Measurements from ENCODE around the gene TCF25.
"Not testable (repeated sequence)": the region's sequence is repeated elsewhere in the genome, so short reads cannot be mapped to it uniquely, and the experiment has no call there.

TCF25 gene

DNA sequence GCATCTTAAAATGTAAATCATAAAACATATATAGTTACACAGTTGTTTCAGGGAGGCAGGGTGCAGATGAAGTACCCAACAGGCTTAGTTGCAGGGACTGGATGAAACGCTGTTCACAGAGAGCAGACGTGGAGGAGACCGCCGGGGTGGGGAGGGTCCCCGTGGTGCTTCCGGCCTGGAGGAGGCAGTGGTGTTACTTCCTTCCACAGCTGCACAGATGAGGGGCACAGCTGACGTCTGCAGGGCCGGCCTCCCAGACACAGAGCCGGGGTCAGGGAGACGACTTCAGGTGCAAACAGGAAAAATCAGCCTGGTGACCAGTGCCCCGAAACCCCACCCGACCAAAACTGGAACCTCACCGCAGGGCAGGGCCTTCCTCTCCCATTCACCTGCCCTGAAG lies 28.0 kb upstream of the TCF25 start:
- no peak for FAIRE-seq

DNA sequence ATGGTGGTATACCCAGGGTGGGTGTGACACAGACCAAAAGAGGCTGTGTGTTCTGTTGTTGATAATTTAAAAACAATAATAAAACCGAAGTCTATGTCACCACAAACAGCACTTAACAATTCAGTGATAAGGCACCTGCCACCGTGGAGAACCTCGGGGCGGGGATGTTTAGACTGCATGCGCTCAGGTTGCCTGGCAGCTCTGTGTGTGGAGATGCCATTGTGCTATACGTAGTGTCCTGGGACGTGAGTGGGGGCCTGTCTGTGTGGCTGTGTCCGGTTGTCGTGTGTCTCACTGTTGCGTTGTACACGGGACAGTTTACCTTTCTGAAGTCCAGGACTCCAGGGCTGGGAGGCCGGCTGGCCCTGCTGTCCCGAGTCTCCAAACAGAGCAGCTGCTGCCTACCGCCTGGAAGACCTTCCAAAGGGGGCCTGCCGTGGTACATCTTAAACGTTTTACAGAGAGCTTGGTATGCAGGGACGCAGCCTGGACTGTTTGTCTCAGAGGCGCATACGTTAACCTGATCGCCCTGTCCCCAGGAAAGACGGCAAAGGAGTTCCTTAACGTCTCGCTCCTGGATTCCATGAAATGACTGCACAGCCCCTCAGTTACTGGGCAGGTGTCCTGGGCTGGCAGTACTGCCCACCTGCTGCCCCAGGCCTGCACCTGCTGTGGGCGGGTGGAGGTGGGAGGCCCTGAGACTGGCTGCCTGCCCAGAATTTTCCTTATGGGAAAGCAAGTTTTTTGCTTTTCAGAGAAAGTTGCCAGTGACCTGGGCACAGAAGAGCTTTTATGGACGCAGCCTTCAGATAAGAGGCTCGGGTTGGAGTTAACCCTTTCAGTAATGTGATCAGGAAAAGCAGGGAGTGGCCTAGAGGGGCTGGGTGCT lies 26.1 kb upstream of the TCF25 start:
- no peak for FAIRE-seq

DNA sequence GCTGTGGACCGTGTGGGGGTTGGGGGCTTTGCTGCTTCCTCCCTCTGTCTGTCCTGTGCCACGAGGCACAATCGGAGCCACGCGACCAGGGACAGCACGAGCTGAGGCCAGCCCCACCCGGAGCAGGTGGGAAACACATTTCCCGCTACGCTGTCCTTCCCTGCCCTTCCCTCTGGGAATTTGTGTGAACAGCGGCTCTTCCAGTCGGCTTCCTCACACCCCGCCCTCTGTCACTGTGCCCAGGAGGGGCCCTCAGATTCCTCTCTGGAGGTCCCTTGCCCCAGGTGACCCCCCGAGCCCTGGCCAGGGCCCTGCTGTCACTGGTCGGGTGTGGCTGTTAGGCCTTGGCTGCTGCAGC lies 25.5 kb upstream of the TCF25 start:
- no peak for FAIRE-seq

DNA sequence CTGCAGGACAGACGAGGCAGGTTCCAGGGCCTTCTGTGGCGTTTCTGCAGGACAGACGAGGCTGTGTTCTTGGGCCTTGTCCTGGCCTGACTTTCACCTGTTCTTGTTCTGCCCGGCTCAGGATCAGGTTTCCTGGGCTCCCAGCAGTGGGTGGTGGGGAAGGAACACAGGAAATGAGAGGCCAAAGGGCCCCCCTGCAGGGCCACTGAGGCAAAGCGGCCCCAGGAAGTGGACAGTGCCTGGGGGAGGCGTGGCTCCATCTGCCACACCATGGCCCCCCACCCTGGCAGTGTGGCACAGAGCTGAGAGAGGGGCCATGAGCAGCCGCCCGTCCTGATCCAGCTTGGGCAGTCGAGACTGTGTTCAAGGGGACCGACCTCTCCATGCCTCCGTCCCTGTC lies 24.4 kb upstream of the TCF25 start:
- no peak for FAIRE-seq

DNA sequence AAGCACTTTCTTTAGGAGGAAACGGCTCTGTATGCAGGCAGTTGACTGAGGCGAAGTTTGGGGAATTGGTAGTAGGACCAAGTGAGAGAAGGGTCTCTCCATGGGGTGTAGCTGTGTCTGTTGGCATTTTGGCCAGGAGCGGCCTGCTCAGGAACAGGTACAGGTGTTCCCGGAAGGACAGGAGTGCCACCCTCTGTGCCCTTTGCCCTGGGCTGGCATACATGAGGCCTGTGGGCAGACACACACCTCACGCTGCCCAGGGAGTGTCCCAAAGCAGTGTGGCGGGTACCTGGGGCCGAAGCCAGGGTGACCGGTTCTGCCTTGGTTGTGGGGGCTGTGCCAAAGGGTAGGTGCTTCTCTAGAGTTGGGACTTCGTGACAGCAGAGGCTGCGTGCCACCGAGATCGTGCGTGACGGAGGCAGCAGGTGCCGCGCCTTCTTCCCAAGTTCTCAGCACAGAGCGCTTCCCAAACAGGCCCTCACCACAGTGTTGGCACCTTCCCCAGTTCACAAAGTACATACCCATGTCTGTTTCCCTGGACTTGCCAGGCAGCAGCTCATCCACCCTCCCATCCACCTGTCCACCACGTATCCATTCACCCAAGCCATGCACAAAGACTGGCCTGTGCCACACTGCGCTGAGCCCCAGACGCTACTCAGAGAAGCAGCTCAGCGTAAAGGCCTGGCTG lies 19.9 kb upstream of the TCF25 start:
- FAIRE-seq: no peak

DNA sequence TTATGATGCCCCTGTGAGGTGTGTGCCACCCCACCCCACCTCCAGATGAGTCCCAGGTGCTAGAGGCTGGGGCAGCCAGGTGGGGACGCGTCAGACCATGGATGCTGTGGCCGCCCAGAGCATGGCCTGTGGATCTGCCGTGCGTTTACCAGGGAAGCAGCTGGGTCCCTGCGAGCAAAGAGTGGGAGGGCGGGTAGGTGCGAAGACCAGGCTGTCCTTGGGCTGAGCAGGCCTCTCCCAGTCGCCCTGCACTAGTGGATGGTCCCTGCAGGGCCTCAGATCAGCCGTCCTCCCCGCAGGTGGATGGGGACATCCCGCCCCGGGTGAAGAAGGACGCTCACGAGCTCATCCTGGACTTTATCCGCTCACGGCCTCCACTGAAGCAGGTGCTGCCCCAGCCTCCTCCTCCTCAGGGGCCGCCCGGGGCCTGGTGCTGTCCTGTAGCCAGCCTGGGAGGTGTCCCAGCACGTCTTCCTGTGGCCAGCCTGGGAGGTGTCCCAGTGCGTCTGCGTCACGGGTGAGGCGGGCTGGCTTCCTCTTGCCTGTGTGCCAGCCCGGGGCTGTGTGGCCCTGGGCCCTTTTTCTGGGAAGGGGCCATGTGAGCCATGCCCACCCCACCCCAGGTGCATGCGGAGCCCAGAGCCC lies 18.0 kb upstream of the TCF25 start:
- no peak for FAIRE-seq

DNA sequence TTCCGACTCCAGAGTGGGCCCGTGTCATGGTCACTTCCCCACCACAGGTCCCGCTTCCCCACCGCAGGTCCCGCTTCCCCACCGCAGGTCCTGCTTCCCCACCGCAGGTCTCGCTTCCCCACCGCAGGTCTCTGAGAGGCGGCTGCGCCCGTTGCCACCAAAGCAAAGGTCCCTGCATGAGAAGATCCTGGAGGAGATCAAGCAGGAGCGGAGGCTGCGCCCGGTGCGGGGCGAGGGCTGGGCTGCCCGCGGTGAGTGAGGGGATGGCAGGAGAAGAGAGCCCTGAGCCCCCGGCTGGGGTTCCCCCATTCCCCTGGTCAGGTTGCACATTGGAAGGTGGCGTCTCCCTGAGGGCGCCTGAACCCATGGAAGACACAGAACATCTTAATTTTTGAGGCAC lies 17.4 kb upstream of the TCF25 start:
- no peak for FAIRE-seq

DNA sequence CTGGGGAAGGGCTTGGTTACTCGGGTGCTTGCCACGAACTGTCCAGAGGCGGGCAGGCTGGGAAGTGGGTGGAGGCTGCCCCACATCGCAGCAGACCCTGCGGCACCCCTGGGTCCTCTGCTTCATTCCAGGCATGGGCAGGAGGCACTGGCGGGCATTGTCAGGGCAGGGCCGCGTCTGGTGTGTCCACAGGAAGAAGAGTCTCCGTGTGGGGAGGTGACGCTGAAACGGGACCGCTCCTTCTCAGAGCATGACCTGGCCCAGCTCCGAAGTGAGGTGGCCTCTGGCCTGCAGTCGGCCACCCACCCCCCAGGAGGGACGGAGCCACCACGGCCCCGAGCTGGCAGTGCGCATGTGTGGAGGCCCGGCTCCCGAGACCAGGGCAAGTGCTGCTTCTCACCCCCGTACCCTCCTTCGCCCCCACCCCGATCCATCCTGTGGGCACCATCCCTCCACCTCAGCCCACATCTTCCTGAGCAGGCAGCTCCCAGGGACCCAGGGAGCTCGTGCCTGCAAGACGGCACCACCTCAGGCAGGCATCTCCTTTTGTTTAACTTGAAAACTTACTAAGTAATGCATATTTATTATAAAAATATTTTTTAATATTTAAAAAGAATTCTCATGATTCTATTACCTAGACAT lies 14.3 kb upstream of the TCF25 start:
- no peak for FAIRE-seq

DNA sequence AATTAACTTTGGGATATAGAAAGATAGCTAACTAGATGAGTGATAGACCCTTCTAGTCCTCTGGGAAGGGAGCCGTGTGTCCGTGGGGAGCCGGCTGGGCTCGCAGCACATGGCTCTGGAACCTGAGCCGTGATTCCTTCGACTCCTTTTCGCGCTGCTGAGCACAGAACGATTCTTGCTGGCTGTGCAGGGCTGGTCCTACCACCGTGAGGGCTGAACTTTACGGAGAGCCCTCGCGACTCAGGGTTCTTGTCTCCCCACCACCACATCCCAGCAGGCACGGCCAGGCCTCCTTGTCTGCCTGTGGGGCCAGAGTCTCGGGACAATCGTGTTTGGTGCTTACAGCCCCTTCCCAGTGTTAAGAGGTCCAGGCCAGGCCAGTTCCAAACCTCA lies 13.8 kb upstream of the TCF25 start:
- no peak for FAIRE-seq

DNA sequence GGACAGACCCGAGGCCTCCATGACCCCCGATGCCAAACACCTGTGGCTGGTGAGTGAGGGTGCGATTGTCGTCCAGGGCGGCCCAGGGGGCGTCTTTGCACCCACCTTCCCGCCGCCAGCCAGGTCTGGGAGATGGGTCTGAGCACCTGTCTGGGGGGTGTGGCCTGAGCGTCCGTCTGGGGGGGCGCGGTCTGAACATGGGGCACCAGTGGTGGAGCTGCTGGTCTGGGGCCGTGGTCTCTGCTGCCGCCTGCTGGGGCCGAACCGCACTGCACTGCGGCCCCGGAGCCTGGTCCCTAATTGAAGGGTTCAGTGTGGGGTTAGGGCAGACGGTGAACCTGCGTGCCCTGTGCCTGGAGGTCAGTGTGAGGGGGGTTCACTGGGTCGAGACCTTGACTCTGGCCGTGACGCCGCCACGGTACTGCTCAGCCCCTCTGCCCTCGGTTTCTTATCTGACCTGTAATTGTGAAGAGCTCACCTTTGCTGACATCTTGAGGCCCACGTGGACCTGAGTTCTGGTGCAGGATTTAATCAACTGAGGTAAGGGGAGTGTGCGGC lies 12.6 kb upstream of the TCF25 start:
- FAIRE-seq: no peak

DNA sequence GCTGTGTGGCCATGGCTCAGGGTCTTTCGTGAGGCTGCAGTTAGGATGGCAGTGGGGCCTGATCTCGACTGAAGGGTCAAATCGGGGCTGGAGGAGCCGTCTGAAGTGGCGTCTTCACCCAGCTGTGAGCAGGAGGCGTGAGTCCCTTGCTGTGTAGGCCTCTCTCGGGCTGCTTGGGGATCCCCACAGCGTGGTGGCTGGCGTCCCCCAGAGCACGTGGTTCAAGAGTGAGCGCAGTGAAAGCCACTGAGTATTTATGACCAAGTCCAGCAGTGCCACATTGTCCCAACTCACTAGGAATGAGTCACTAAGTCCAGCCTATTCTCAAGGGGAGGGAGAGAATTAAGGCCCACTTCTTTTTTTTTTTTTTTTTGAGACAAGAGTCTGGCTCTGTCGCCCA lies 11.7 kb upstream of the TCF25 start:
- FAIRE-seq: no peak

DNA sequence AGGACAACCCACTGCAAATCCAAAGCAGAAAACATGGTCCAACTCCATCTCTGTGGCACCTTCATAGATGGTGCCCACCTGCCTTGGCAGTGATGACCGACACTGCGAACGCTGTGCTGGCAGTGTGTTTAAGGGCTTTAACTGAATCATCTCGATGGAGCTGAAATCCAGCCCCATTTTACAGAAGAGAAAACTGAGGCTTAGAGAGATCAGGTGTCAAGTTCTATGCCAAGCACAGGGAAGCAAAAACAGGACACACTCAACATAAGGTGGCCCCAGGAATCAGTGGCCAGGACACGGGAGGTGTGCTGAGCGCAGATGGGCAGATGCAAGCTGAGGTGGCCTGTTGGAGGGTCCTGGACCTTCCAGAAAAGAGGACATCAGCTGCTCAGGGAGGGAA lies 10.7 kb upstream of the TCF25 start:
- FAIRE-seq: no peak

DNA sequence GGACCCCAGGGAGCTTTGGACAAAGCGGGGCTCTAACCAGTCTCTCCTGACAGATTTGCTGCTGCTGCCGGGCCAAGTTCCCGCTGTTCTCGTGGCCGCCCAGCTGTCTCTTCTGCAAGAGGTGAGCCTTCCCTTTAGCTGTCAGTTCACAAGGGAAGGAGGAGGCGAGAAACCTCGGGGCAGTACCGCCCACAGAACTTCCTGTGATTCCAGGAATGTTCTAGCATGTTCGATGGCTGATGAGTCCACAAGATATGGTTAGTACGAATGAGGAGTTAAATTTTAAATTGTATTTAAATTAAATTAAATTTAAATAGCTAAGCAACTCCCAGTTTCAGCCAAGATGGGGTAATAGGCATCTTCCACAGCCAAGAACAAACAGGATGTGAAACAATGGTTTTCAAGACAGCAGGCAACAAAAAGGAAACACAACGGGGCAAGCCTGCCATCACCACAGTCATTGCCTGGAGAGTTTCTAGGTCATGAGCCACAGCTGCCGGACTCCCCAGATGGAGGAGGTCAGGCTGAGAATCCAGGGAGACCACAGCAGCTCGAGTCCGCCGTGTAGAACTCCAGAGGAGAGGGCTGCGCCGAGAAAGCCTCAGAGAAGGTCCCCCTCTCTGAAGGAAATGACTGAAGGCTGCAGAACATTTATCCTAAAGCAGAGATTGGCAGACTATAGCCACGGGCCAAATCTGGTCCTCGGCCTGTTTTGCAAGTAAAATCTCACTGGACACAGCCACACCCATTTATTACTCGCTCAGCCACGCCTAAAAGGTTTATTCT lies 9.5 kb upstream of the TCF25 start:
- FAIRE-seq: no peak

DNA sequence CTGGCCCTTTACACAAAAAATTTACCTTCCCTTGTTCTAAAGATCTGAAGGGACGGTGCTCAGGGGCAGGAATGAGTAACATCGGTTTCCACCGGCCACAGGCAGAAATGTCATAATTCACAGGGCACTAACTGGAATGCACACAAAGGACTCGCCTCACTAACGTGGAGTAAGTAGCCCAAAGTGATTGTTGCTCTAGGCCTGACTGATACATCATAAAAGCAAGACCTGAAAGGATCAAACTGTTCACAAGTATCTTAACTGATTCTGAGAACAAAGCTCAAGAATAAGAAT lies 8.9 kb upstream of the TCF25 start:
- FAIRE-seq: no peak

DNA sequence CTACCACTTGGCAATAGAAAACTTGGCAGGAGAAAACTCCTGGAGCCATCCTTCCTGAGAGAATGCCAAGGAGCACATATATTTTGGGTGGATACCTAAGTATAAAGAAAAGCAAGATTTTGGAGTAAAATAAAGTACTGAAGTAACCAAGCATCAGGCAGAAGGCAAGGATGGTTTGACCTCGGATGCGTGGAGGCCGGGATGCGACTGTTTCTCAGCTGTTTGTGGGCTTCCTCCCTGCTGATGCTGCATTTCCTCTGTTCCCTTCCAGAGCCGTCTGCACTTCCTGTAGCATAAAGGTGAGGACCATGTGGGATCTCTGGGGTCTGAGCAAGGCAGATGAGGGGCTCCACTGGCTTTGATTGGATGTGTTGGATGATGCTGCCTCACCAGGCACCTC lies 5.5 kb upstream of the TCF25 start:
- no peak for FAIRE-seq

DNA sequence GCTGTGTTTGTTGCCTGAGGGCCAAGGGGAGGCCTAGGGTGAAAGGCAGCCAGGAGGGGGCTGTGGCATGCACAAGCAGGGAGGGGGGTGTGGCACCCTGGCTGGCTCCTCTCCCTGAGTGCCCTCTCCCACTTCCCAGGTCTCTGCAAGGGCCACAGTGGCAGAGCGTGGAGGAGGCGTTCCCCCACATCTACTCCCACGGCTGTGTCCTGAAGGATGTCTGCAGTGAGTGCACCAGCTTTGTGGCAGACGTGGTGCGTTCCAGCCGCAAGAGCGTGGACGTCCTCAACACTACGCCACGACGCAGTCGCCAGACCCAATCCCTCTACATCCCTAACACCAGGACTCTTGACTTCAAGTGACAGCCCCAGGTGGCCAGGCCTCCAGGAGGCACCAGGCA lies 3.5 kb upstream of the TCF25 start:
- no peak for FAIRE-seq

DNA sequence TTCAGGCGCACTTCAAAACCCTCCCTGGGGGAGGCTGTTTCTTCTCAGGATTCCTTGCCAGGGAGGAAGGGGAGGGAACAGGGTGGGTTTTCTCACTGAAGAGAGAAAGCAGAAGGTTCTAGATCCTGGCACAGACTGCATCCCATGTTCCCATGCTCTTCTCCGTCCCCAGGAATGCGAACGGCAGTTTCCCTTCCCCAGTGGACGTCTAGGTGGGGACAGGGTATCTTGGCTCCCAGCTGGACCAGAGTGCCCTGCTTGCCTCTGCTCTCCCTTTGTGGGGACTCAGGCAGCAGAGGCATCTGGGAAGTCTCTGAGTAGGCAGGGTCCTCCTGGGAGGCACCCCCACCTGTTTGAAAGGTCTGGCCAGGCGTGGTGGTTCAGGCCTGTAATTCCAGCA lies 3.0 kb upstream of the TCF25 start:
- no peak for FAIRE-seq

DNA sequence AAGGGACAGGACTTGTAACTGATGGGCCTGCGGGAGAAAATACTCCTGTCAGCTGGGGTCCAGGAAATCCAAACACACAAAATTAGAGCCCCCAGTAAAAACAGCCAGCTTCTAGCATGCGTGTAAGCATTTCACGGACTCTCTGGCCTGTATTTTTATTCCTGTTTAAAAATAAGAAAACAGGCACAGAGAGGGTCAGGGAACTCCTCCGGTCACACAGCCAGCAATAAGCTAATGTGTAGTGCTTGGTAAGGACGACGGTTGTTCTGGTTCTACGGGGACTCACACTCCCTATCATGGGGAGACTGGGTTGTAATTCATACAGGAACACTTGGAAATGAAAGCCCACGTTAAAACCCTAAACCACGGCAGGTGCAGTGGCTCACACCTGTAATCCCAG lies 1.5 kb upstream of the TCF25 start:
- FAIRE-seq: no peak

DNA sequence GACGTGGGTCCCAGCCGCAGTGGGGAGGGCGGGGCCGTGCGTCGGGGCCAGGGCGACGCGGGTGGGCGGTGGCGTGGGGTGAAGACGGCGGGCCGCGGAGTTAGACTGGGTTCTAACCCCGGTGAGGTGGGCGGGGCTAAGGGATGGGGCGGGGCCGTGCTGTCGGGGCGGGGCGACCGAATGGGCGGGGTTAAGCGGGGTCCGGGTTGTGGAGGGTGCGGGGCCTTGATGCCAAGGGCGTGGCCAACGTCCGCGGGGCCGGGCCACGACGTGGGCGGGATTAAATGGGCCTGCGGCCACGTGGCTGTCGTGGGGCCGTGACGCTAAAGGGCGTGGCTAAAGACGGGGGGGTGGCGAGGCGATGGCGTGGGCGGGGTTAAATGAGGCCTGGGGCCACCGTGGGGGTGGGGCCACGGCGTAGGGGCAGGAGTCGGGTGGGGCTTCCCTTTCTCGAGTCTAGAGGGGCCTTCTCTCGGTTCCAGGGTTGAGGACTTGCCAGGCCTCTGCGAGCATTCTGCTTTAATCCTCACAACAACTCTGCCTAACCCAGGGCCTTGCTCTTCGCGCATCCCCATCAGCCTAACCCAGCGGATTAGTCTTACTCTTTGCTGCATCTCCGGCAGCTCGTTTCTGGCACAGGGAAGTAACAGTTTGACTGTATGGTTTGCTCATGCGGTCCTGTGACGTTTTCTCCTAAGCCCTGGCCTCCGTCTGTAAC lies 739 bp downstream of the TCF25 start:
- no peak for FAIRE-seq

DNA sequence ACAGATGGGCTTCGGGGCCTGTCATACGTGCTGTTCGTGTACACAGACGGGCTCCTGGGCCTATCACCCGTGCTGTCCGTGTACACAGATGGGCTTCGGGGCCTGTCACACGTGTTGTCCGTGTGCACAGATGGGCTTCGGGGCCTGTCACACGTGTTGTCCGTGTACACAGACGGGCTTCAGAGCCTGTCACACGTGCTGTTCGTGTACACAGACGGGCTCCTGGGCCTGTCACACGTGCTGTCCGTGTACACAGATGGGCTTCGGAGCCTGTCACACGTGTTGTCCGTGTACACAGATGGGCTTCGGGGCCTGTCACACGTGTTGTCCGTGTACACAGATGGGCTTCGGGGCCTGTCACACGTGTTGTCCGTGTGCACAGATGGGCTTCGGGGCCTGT lies 5.7 kb downstream of the TCF25 start:
- not testable (repeated sequence) for FAIRE-seq

DNA sequence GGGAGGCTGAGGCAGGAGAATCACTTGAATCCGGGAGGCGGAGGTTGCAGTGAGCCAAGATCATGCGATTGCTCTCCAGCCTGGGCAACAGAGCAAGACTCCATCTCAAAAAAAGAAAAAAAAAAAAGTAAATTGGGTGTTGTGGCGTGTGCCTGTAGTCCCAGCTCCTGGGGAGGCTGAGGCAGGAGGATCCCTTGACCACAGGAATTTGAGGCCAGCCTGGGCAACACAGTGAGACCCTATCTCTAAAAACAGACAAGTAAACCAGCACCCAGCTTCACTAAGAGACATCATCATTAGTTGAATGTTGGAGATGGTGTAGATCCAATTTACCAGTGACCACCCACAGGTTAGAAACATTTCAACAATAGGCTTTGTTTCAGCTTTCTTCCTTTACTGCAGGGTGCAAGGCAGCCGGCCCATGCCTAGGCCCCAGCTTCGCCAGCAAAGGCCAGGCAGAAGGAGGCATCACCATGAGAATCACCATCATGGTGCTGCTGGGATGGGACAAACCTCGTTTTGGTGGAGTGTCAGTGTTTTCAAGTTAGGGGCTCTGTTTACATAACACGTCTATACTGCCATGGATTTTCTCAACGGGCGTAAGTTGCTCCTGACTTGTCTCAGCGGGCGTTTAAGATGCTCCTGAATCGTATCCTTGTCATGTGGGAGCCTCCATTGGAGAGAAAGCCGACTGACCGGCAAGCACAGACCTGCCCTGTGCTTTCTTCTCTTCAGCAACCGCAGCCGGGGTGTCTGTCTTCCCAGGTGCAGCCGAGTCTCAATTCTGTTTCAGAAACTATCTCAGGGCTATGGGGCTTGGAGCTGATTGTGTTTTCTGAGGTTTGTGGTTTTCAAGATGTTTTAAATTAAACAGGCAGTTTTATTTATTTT lies 7.3 kb downstream of the TCF25 start:
- FAIRE-seq: no peak

Data from G401.6 (cell line).